HepG2 (cell line): ENCODE data around the gene C1orf141. TPM values are rescaled to one million over a fixed set of nuclear protein-coding genes. Genes with fewer than 3 reads are reported as not detected.

Source experiments
- ATAC-seq: fragments of 200-7000 bp; cut with Tn5 transposase; 3 replicates; pipeline ENCODE4 v1.9.1; 2020; ENCODE audit warnings: mild to moderate bottlenecking, moderate library complexity
- BruUV-seq: library from RNA; stranded (reverse); fragments of 400-500 nt; replicated peaks from 2 replicates; lab custom pipeline; 2021; lab: Mats Ljungman, UMichigan
- CTCF ChIA-PET: fragments of 300-600 bp; formaldehyde crosslinking; extraction: SDS; loops from one replicate; lab custom pipeline; 2021; ENCODE audit warnings: low total read pairs, inconsistent platforms, low intra/inter-chr PET ratio; lab: Yijun Ruan, JAX
- POLR2A ChIA-PET: fragments of 350-600 bp; sonication (Branson Sonifier 250); formaldehyde crosslinking; loops from one replicate; lab custom pipeline; 2020; ENCODE audit warnings: antibody characterized with exemption, inconsistent platforms; lab: Yijun Ruan, JAX
- DNase-seq: peaks from one replicate; pipeline ENCODE4 v3.0.0-alpha.2; 2015; ENCODE audit warnings: low spot score
- FAIRE-seq: peaks from 3 replicates; lab custom pipeline; 2011; peaks lifted over from hg19 to GRCh38; lab: Jason Lieb, UNC
- H2AFZ ChIP-seq: one replicate; pipeline ENCODE4 v1.6.1; 2011; ENCODE audit warnings: low read length, inconsistent platforms
- H3K27ac ChIP-seq: fragments of 300-600 bp; 3 replicates; pipeline ENCODE4 v1.8.0; 2011; ENCODE audit warnings: mixed run types, mild to moderate bottlenecking, mixed read lengths, low read length, inconsistent platforms; ENCODE audit not compliant: insufficient read depth; ENCODE audit errors: extremely low read length
- H3K27me3 ChIP-seq, 2 experiments: fragments of 200-600 bp in 1 of 2; 2 replicates in 1 of 2; 3 replicates in 1 of 2; pipeline versions ENCODE4 v1.6.0 to v1.8.0; 2011; ENCODE audit warnings: low read length in 2 of 2, mild to moderate bottlenecking in 2 of 2, moderate library complexity in 2 of 2, inconsistent platforms in 1 of 2; ENCODE audit not compliant: insufficient read depth in 2 of 2, control insufficient read depth in 1 of 2
- H3K36me3 ChIP-seq, 2 experiments: fragments of 200-600 bp in 1 of 2; replicated peaks in 1 of 2; 2 replicates in 1 of 2; 3 replicates in 1 of 2; pipeline versions ENCODE4 v1.5.1 to v1.8.0; 2011; ENCODE audit warnings: low read length in 2 of 2, inconsistent platforms in 1 of 2; ENCODE audit not compliant: insufficient read depth in 2 of 2, control insufficient read depth in 1 of 2
- H3K4me1 ChIP-seq: 2 replicates; pipeline ENCODE4 v1.5.1; 2012; ENCODE audit warnings: low read length, inconsistent platforms; ENCODE audit not compliant: insufficient read depth
- H3K4me2 ChIP-seq: 2 replicates; pipeline ENCODE4 v1.6.0; 2011; ENCODE audit warnings: low read depth, low read length, inconsistent platforms
- H3K4me3 ChIP-seq, 3 experiments: fragments of 200-600 bp in 1 of 3; sonication (generic), shearing (Covaris generic) in 1 of 3; replicated peaks in 1 of 3; 2 replicates each; pipeline ENCODE4 v1.5.1; 2011 to 2016; ENCODE audit warnings: low read length in 3 of 3, inconsistent platforms in 2 of 3, low read depth in 2 of 3, mild to moderate bottlenecking in 2 of 3, control low read depth in 1 of 3, mixed read lengths in 1 of 3; ENCODE audit not compliant: insufficient read depth in 1 of 3
- H3K79me2 ChIP-seq: one replicate; pipeline ENCODE4 v1.6.1; 2011; ENCODE audit warnings: low read length, inconsistent platforms; ENCODE audit not compliant: insufficient read depth
- H3K9ac ChIP-seq: 2 replicates; pipeline ENCODE4 v1.6.0; 2011; ENCODE audit warnings: mild to moderate bottlenecking, low read depth, low read length, inconsistent platforms; ENCODE audit not compliant: insufficient read depth
- H3K9me3 ChIP-seq: 2 replicates; pipeline ENCODE4 v1.5.1; 2012; ENCODE audit warnings: mild to moderate bottlenecking, low read length
- H4K20me1 ChIP-seq: 2 replicates; pipeline ENCODE4 v1.6.0; 2011; ENCODE audit warnings: inconsistent platforms, mild to moderate bottlenecking, low read length, moderate library complexity; ENCODE audit not compliant: insufficient read depth
- DPF2 ChIP-seq: sonication (generic); formaldehyde crosslinking; IDR thresholded peaks from 2 replicates; pipeline ENCODE4 v1.4.0; 2020; ENCODE audit warnings: mild to moderate bottlenecking, low read depth, missing genetic modification reagents, borderline replicate concordance
- EP300 ChIP-seq, 3 experiments: sonication (generic) in 1 of 3; formaldehyde crosslinking in 1 of 3; IDR thresholded peaks; 2 replicates each; pipeline versions ENCODE4 v1.5.1 to v1.6.1; 2011 to 2020; ENCODE audit warnings: low read depth in 2 of 3, low read length in 2 of 3, borderline replicate concordance in 1 of 3, improper control_type of control experiment in 1 of 3, mild to moderate bottlenecking in 1 of 3, missing genetic modification reagents in 1 of 3, moderate library complexity in 1 of 3
- GATAD2A ChIP-seq: IDR thresholded peaks from 2 replicates; pipeline ENCODE4 v1.6.1; 2016
- HNF4A ChIP-seq: sonication (generic); formaldehyde crosslinking; IDR thresholded peaks from 2 replicates; pipeline ENCODE4 v1.4.0; 2020; ENCODE audit warnings: missing genetic modification reagents
- ISL2 ChIP-seq: sonication (generic); formaldehyde crosslinking; IDR thresholded peaks from 2 replicates; pipeline ENCODE4 v1.5.0; 2020; ENCODE audit warnings: missing genetic modification reagents
- MIXL1 ChIP-seq: IDR thresholded peaks from 2 replicates; pipeline ENCODE4 v1.6.1; 2016
- NCOR1 ChIP-seq: fragments of 200-600 bp; sonication (generic); IDR thresholded peaks from 2 replicates; pipeline ENCODE4 v1.7.0; 2017; ENCODE audit warnings: antibody characterized with exemption, low read length, borderline replicate concordance
- RFXANK ChIP-seq: IDR thresholded peaks from 2 replicates; pipeline ENCODE4 v1.6.1; 2016
- SIN3A ChIP-seq: IDR thresholded peaks from 2 replicates; pipeline ENCODE4 v1.6.1; 2011; ENCODE audit warnings: low read depth, mild to moderate bottlenecking, control low read depth, low read length, borderline replicate concordance
- SOX13 ChIP-seq, 3 experiments: fragments of 450-650 bp in 1 of 3; sonication (generic) in 1 of 3; formaldehyde crosslinking in 1 of 3; IDR thresholded peaks in 2 of 3; conservative IDR thresholded peaks in 1 of 3; 2 replicates each; pipeline versions ENCODE4 v1.5.0 to v1.6.1; 2016 to 2020; ENCODE audit warnings: antibody characterized with exemption in 1 of 3, mild to moderate bottlenecking in 1 of 3, missing compliant biosample characterization in 1 of 3, missing genetic modification reagents in 1 of 3, moderate library complexity in 1 of 3
- SOX6 ChIP-seq, 2 experiments: fragments of 450-650 bp in 1 of 2; sonication (generic) in 1 of 2; formaldehyde crosslinking in 1 of 2; IDR thresholded peaks; 2 replicates each; pipeline versions ENCODE4 v1.4.0 to v1.6.1; 2017 to 2020; ENCODE audit warnings: antibody characterized with exemption in 1 of 2, mild to moderate bottlenecking in 1 of 2, missing genetic modification reagents in 1 of 2
- ZNF766 ChIP-seq: sonication (generic); formaldehyde crosslinking; IDR thresholded peaks from 2 replicates; pipeline ENCODE4 v1.5.0; 2020; ENCODE audit warnings: missing genetic modification reagents, borderline replicate concordance
- WGBS: methylation state at CpG from one replicate; pipeline ENCODE4 v1.1.6; 2017; ENCODE audit warnings: low lambda C conversion rate; 5-methylcytosine and 5-hydroxymethylcytosine counted together
- in situ Hi-C: cut with HindIII; loops from 2 replicates; pipeline ENCODE4 v1.10.0; 2017; ENCODE audit warnings: low pct_unique_long_range_greater_than_20kb; ENCODE audit not compliant: extremely low pct_ligation_motif_present
- intact Hi-C: fragments of 100-400 bp; cut with micrococcal nuclease; formaldehyde crosslinking; loops from one replicate; pipeline ENCODE4 v1.10.0; 2022; ENCODE audit not compliant: unreplicated experiment
- polyA plus RNA-seq, 8 experiments: library from polyadenylated mRNA; depleted of rRNA in 3 of 8; stranded (reverse) in 7 of 8; unstranded in 1 of 8; fragments of >200 nt; fragmentation: Illumina TruSeq in 4 of 8; extraction: Trizol in 4 of 8; gene quantifications; 2 replicates each; pipeline versions ENCODE4 v1.2.1 to v1.2.3, GENCODE V29; 2011 to 2016; ENCODE audit warnings: low read depth in 4 of 8, missing spikeins in 1 of 8, mixed read lengths in 1 of 8; ENCODE audit not compliant: insufficient read depth in 1 of 8
- total RNA-seq, 5 experiments: library from RNA; depleted of rRNA; stranded (reverse); fragments of >200 nt; fragmentation: Illumina TruSeq; extraction: Trizol; gene quantifications; 2 replicates each; pipeline ENCODE4 v1.2.3, GENCODE V29; 2016; ENCODE audit warnings: low read depth in 1 of 5
- TF ChIP-seq, protein P1 (sequence below): sonication (generic); formaldehyde crosslinking; IDR thresholded peaks from 2 replicates; pipeline ENCODE4 v1.4.0; 2020; ENCODE audit warnings: missing genetic modification reagents, borderline replicate concordance
- TF ChIP-seq, protein P2 (sequence below): IDR thresholded peaks from 2 replicates; pipeline ENCODE4 v1.6.1; 2012; ENCODE audit warnings: low read depth, low read length, improper control_type of control experiment

The C1orf141 gene
- total and polyA plus RNA-seq, 2 of the 13 experiments (the other 11 are each of a cell fraction or from before 2014, with no cell fraction given), result not detected

DNA sequence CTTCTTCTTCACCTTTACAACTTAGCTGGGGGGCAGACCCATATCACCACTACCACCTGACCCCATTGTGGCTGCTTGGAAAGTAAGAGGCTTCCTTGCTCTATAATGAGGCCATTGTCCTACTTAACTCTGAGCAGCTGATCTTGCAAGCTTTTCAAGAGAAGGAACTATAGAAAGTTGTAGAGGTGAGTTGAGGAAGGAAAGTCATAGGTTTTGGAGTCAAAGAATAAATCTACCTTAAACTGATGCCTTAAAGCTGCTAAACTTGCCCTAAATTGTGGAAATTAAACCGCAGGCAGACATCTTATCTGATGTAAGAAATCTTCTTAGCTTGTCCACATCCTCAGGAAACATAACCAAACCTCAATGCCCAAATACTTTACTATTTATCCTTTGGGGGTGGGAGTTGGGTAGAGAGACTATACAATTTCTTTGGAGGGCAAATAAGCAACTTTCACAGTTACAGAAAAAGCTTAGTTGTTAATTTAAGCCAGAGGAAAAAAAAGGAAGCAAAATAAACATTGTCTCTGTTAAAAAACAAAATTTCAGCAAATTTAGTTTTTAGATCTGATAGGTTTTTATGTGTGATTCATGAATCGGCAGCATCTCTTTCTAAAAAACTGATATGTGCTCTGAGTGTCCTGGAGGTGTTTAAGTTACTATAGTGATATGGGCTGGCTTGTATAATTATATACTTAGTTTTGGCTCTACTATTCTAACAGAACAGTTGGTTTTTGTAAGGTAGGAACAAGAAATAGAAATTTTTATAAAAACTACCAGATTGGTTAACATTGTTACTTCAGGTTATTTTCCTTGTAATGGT lies 36.2 kb upstream of the C1orf141 start (continued):
- TF ChIP-seq, protein P1, sequence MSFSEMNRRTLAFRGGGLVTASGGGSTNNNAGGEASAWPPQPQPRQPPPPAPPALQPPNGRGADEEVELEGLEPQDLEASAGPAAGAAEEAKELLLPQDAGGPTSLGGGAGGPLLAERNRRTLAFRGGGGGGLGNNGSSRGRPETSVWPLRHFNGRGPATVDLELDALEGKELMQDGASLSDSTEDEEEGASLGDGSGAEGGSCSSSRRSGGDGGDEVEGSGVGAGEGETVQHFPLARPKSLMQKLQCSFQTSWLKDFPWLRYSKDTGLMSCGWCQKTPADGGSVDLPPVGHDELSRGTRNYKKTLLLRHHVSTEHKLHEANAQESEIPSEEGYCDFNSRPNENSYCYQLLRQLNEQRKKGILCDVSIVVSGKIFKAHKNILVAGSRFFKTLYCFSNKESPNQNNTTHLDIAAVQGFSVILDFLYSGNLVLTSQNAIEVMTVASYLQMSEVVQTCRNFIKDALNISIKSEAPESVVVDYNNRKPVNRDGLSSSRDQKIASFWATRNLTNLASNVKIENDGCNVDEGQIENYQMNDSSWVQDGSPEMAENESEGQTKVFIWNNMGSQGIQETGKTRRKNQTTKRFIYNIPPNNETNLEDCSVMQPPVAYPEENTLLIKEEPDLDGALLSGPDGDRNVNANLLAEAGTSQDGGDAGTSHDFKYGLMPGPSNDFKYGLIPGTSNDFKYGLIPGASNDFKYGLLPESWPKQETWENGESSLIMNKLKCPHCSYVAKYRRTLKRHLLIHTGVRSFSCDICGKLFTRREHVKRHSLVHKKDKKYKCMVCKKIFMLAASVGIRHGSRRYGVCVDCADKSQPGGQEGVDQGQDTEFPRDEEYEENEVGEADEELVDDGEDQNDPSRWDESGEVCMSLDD (CRISPR knock-in tag), result no peak
- TF ChIP-seq ZNF766 (CRISPR knock-in tag) (no peak), SIN3A (no peak), RFXANK (CRISPR knock-in tag) (no peak)

DNA sequence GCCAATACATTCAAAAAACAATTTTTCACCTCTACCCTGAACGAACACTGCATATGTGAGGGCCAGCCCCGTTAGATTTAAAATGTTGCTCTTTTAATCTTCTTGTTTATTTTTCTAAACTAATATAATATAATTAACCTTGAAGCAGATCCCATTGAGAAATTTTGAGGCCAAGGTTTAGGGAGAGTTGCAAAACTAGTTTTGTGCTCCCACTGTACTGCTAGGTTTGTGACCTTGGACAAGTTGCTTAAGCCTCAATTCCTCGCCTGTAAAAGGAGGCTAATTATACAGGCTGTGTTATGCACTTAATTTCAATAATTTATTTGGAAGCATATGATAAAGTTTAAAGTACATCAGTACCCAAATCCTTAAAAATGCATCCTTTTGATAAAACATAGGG lies 35.2 kb upstream of the C1orf141 start:
- no peak overlapping the region for H3K4me3 ChIP-seq
- peak overlapping the region; percentile 38 for H3K27ac ChIP-seq
- FAIRE-seq (peak; percentile 63), ATAC-seq (peak; percentile 78), DNase-seq (peak; percentile 18)
- no peak overlapping the region for H3K9ac ChIP-seq
- no peaks in the 10 kb centered on the region for H3K79me2 ChIP-seq
- POLR2A ChIA-PET, result no interaction called here
- H3K9me3 ChIP-seq, result no peaks in the 10 kb centered on the region
- no peaks in the 10 kb centered on the region; a peak in 1 of 5 replicates for H3K27me3 ChIP-seq
- BruUV-seq, result no TSS peak
- CTCF ChIA-PET, result no interaction called here
- 0 out of 2 replicates have a peak overlapping the region, but pooled peaks have one; percentile 8 for H3K4me2 ChIP-seq
- intact Hi-C loops (no loop called here), in situ Hi-C loops (no loop called here)
- H3K4me1 ChIP-seq, result peaks cover 33% of the 10 kb centered on the region
- H2AFZ ChIP-seq, result no peak overlapping the region
- H3K36me3 ChIP-seq, result no peaks in the 10 kb centered on the region
- no peaks in the 10 kb centered on the region for H4K20me1 ChIP-seq
- 1% methylated on average over 3 of the region's 3 CpGs for WGBS
- peak; percentile 81 for TF ChIP-seq HNF4A (CRISPR knock-in tag)
- TF ChIP-seq GATAD2A, result peak; percentile 51
- peak in 1 of 2 experiments; percentile 61; a peak in 1 of 4 replicates for TF ChIP-seq EP300 (IDR thresholded peaks at IDR 0.05; ENCODE audit: low read depth in 2 of 2, low read length in 2 of 2)
- no peak for TF ChIP-seq EP300 (CRISPR knock-in tag; IDR thresholded peaks at IDR 0.05; ENCODE audit: borderline replicate concordance)
- peak; percentile 24; the same call in 1 of the 2 replicates for TF ChIP-seq ISL2 (CRISPR knock-in tag)
- 0 out of 2 replicates have a peak, but pooled peaks have one; percentile 32 for TF ChIP-seq NCOR1
- TF ChIP-seq SOX13 (IDR thresholded peaks at IDR 0.05), result no peak
- TF ChIP-seq SOX13 (CRISPR knock-in tag; conservative IDR thresholded peaks at IDR 0.05 in 1 of 2, IDR thresholded peaks at IDR 0.05 in 1 of 2), result 0 out of 4 replicates have a peak, but pooled peaks of 1 of the 2 experiments have one; percentile 20
- TF ChIP-seq DPF2 (CRISPR knock-in tag), result no peak
- TF ChIP-seq, protein P2, sequence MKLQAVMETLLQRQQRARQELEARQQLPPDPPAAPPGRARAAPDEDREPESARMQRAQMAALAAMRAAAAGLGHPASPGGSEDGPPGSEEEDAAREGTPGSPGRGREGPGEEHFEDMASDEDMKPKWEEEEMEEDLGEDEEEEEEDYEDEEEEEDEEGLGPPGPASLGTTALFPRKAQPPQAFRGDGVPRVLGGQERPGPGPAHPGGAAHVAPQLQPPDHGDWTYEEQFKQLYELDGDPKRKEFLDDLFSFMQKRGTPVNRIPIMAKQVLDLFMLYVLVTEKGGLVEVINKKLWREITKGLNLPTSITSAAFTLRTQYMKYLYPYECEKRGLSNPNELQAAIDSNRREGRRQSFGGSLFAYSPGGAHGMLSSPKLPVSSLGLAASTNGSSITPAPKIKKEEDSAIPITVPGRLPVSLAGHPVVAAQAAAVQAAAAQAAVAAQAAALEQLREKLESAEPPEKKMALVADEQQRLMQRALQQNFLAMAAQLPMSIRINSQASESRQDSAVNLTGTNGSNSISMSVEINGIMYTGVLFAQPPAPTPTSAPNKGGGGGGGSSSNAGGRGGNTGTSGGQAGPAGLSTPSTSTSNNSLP, result 0 out of 2 replicates have a peak, but pooled peaks have one; percentile 40
- TF ChIP-seq SOX6 (IDR thresholded peaks at IDR 0.05), result no peak
- TF ChIP-seq SOX6 (CRISPR knock-in tag; IDR thresholded peaks at IDR 0.05), result peak; percentile 16; the same call in 1 of the 2 replicates
- TF ChIP-seq MIXL1 (CRISPR knock-in tag), result 0 out of 2 replicates have a peak, but pooled peaks have one; percentile 45
